ENCODE results near the gene PTEN. TPM values are rescaled to one million over a fixed set of nuclear protein-coding genes. Genes with fewer than 3 reads are reported as not detected.
"Not testable (repeated sequence)": the region's sequence is repeated elsewhere in the genome, so short reads cannot be mapped to it uniquely, and the experiment has no call there.

The PTEN gene
- total and polyA plus RNA-seq, 7 donors, result 27.0 to 180 (median 80.0) TPM

- intact Hi-C loops (cut with DNase I), result loop anchor here (5.0 kb wide), 1 partner anchor 526 kb away; no protein-coding TSS in a partner anchor
- Histone ChIP-seq H3K27ac (peak overlapping the region; percentile 95 to 99 (median 98)), H3K27me3 (no peaks in the 10 kb centered on the region), H3K9me3 (no peaks in the 10 kb centered on the region), H3K36me3 (no peaks in the 10 kb centered on the region), H3K4me3 (peak overlapping the region in 2 of 4 donors; percentile 82 to 97), H3K4me1 (peaks cover 2 to 9% (median 9%) of the 10 kb centered on the region in 4 donors)
- 43 to 59% methylated on average over 4 of the region's 4 CpGs for WGBS, 2 donors
- DNase-seq, result no peak
- TF ChIP-seq POLR2AphosphoS5 (IDR thresholded peaks at IDR 0.05) (no peak), CTCF (IDR thresholded peaks at IDR 0.05) (no peak), POLR2A (IDR thresholded peaks at IDR 0.05) (no peak), EP300 (IDR thresholded peaks at IDR 0.05) (no peak)
Observed at GRCh38 chr10:87860816-87861403, 2.5 kb upstream of the PTEN start.

- WGBS, 2 donors, result 4 to 6% methylated on average over 16 of the region's 16 CpGs
- Histone ChIP-seq H3K36me3 (no peaks in the 10 kb centered on the region), H3K27me3 (no peaks in the 10 kb centered on the region), H3K27ac (peak overlapping the region; percentile 95 to 99 (median 98)), H3K9me3 (no peaks in the 10 kb centered on the region), H3K4me3 (peak overlapping the region; percentile 82 to 98 (median 91)), H3K4me1 (peaks cover 2 to 9% (median 9%) of the 10 kb centered on the region in 4 donors)
- no peak for TF ChIP-seq POLR2AphosphoS5 (IDR thresholded peaks at IDR 0.05)
- no peak for TF ChIP-seq EP300 (IDR thresholded peaks at IDR 0.05)
- no peak for TF ChIP-seq POLR2A (IDR thresholded peaks at IDR 0.05)
- TF ChIP-seq CTCF (IDR thresholded peaks at IDR 0.05), result peak in 1 of 4 experiments; percentile 5
- peak; percentile 89 for DNase-seq
- intact Hi-C loops (cut with DNase I), result loop anchor here (5.0 kb wide), 1 partner anchor 526 kb away; no protein-coding TSS in a partner anchor
Observed at GRCh38 chr10:87861566-87861952, 1.9 kb upstream of the PTEN start.

GRCh38 chr10:87861953-87862678, 1.3 kb upstream of the PTEN start:
- Histone ChIP-seq H3K4me3 (peak overlapping the region; percentile 82 to 98 (median 91)), H3K36me3 (no peaks in the 10 kb centered on the region), H3K4me1 (peaks cover 2 to 9% (median 9%) of the 10 kb centered on the region in 4 donors), H3K27ac (peak overlapping the region; percentile 95 to 99 (median 98)), H3K27me3 (no peaks in the 10 kb centered on the region), H3K9me3 (no peaks in the 10 kb centered on the region)
- peak; percentile 99 for DNase-seq
- WGBS, 2 donors, result 0 to 1% methylated on average over 57 of the region's 57 CpGs
- TF ChIP-seq EP300 (IDR thresholded peaks at IDR 0.05) (peak in 1 of 4 donors; percentile 27), CTCF (IDR thresholded peaks at IDR 0.05) (no peak), POLR2AphosphoS5 (IDR thresholded peaks at IDR 0.05) (peak; percentile 60 to 90 (median 85)), POLR2A (IDR thresholded peaks at IDR 0.05) (peak; percentile 40 to 48)
- intact Hi-C loops (cut with DNase I), result loop anchor here (2.0 to 5.0 kb wide), 2 partner anchors 43 to 525 kb away; partner anchors contain the start of gene ATAD1

GRCh38 chr10:87862679-87863052, 759 bp upstream of the PTEN start:
- TF ChIP-seq CTCF (IDR thresholded peaks at IDR 0.05) (no peak), POLR2A (IDR thresholded peaks at IDR 0.05) (no peak), POLR2AphosphoS5 (IDR thresholded peaks at IDR 0.05) (no peak), EP300 (IDR thresholded peaks at IDR 0.05) (no peak)
- H3K4me3 ChIP-seq, result peak overlapping the region; percentile 82 to 98 (median 91)
- peak overlapping the region; percentile 95 to 99 (median 98) for H3K27ac ChIP-seq
- no peak for DNase-seq
- H3K36me3 ChIP-seq, result no peaks in the 10 kb centered on the region
- no peaks in the 10 kb centered on the region for H3K9me3 ChIP-seq
- intact Hi-C loops (cut with DNase I), result loop anchor here (2.0 to 5.0 kb wide), 2 partner anchors 44 to 525 kb away; partner anchors contain the start of gene ATAD1
- WGBS, 2 donors, result 0% methylated on average over 21 of the region's 21 CpGs
- peaks cover 2 to 14% (median 11%) of the 10 kb centered on the region in 4 donors for H3K4me1 ChIP-seq
- H3K27me3 ChIP-seq, result no peaks in the 10 kb centered on the region

GRCh38 chr10:87863951-87864495, 598 bp downstream of the PTEN start:
- Histone ChIP-seq H3K4me1 (peaks cover 2 to 27% (median 21%) of the 10 kb centered on the region in 4 donors), H3K4me3 (peak overlapping the region; percentile 82 to 98 (median 91)), H3K27ac (peak overlapping the region; percentile 95 to 99 (median 98))
- WGBS, 2 donors, result 0% methylated on average over 47 of the region's 47 CpGs
- H3K27me3 ChIP-seq, H3K9me3 ChIP-seq, DNase-seq, H3K36me3 ChIP-seq: not testable (repeated sequence)
- intact Hi-C loops (cut with DNase I), result loop anchor here (2.0 to 5.0 kb wide), 2 partner anchors 45 to 523 kb away; partner anchors contain the start of gene ATAD1

Measured in sigmoid colon (tissue), 7 donors.